GM23338 (cell line): ENCODE data around the gene IL15RA.

Source experiments
- CREB1 ChIP-seq: fragments of 250-450 bp; sonication (Bioruptor Pico); IDR thresholded peaks from 2 replicates; pipeline ENCODE4 v1.5.0; 2020; ENCODE audit warnings: low read depth, mild to moderate bottlenecking, moderate library complexity
- EZH2 ChIP-seq: fragments of 200-600 bp; sonication (generic); IDR thresholded peaks from one replicate; pipeline ENCODE4 v1.8.0; 2017; ENCODE audit warnings: antibody characterized with exemption, mild to moderate bottlenecking, low read depth; ENCODE audit not compliant: unreplicated experiment
- EZH2phosphoT487 ChIP-seq: fragments of 200-600 bp; sonication (generic); IDR thresholded peaks from one replicate; pipeline ENCODE4 v1.8.1; 2018; ENCODE audit warnings: antibody characterized with exemption; ENCODE audit not compliant: unreplicated experiment
- JUNB ChIP-seq: IDR thresholded peaks from one replicate; pipeline ENCODE4 v1.6.1; 2016; ENCODE audit warnings: antibody characterized with exemption; ENCODE audit not compliant: unreplicated experiment
- NANOG ChIP-seq: IDR thresholded peaks from 2 replicates; pipeline ENCODE4 v1.6.1; 2016; ENCODE audit warnings: antibody characterized with exemption, borderline replicate concordance
- POLR2AphosphoS5 ChIP-seq: IDR thresholded peaks from 2 replicates; pipeline ENCODE4 v1.6.1; 2016; ENCODE audit warnings: antibody characterized with exemption, low read depth
- REST ChIP-seq: IDR thresholded peaks from one replicate; pipeline ENCODE4 v1.6.1; 2018; ENCODE audit warnings: antibody characterized with exemption; ENCODE audit not compliant: unreplicated experiment
- ZNF114 ChIP-seq: fragments of 250-450 bp; sonication (Bioruptor Pico); IDR thresholded peaks from 2 replicates; pipeline ENCODE4 v1.5.0; 2020; ENCODE audit warnings: mild to moderate bottlenecking, moderate library complexity
- ZNF331 ChIP-seq: fragments of 250-450 bp; sonication (Bioruptor Pico); IDR thresholded peaks from 2 replicates; pipeline ENCODE4 v1.5.0; 2020; ENCODE audit warnings: low read depth, mild to moderate bottlenecking, moderate library complexity
- ZNF462 ChIP-seq: fragments of 250-450 bp; sonication (Bioruptor Pico); IDR thresholded peaks from 2 replicates; pipeline ENCODE4 v1.5.0; 2020; ENCODE audit warnings: mild to moderate bottlenecking, moderate library complexity
- TF ChIP-seq, protein P1 (sequence below), 2 experiments: fragments of 200-600 bp in 1 of 2; sonication (generic) in 1 of 2; conservative IDR thresholded peaks; 2 replicates each; pipeline versions ENCODE4 v1.5.1 to v1.6.1; 2016 to 2017; ENCODE audit warnings: antibody characterized with exemption in 2 of 2, low read depth in 2 of 2, mild to moderate bottlenecking in 2 of 2, moderate library complexity in 1 of 2
- TF ChIP-seq, protein P2 (sequence below): IDR thresholded peaks from 2 replicates; pipeline ENCODE4 v1.6.1; 2016; ENCODE audit warnings: antibody characterized with exemption

DNA sequence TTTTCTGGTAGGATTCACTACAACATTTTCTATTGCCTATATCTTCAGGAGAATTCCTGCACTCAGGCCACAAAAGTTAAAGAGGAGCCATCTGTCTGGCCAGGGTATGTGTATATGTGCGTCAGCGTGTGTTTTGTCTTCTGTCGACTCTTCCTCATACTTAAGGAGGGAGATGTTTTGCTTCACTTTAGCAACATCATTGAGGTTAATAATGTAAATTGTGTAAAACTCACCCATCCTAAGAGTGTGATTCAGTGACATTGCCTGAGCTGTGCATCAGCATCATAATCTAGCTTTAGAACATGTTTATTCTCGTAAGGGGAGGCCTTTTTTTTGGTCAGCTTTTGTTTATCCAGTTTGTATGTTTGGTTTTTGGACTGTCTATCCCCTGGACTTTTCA, 63.6 kb downstream of the IL15RA start:
- TF ChIP-seq, protein P1, sequence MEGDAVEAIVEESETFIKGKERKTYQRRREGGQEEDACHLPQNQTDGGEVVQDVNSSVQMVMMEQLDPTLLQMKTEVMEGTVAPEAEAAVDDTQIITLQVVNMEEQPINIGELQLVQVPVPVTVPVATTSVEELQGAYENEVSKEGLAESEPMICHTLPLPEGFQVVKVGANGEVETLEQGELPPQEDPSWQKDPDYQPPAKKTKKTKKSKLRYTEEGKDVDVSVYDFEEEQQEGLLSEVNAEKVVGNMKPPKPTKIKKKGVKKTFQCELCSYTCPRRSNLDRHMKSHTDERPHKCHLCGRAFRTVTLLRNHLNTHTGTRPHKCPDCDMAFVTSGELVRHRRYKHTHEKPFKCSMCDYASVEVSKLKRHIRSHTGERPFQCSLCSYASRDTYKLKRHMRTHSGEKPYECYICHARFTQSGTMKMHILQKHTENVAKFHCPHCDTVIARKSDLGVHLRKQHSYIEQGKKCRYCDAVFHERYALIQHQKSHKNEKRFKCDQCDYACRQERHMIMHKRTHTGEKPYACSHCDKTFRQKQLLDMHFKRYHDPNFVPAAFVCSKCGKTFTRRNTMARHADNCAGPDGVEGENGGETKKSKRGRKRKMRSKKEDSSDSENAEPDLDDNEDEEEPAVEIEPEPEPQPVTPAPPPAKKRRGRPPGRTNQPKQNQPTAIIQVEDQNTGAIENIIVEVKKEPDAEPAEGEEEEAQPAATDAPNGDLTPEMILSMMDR (conservative IDR thresholded peaks at IDR 0.05; ENCODE audit: low read depth in 2 of 2) = no peak
- TF ChIP-seq ZNF462 (CRISPR knock-in tag) = no peak
- no peak for TF ChIP-seq POLR2AphosphoS5
- no peak for TF ChIP-seq REST
- no peak for TF ChIP-seq EZH2
- no peak for TF ChIP-seq CREB1 (CRISPR knock-in tag)
- TF ChIP-seq, protein P2, sequence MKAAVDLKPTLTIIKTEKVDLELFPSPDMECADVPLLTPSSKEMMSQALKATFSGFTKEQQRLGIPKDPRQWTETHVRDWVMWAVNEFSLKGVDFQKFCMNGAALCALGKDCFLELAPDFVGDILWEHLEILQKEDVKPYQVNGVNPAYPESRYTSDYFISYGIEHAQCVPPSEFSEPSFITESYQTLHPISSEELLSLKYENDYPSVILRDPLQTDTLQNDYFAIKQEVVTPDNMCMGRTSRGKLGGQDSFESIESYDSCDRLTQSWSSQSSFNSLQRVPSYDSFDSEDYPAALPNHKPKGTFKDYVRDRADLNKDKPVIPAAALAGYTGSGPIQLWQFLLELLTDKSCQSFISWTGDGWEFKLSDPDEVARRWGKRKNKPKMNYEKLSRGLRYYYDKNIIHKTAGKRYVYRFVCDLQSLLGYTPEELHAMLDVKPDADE = no peak
- no peak for TF ChIP-seq EZH2phosphoT487
- TF ChIP-seq ZNF331 (CRISPR knock-in tag) = no peak
- no peak for TF ChIP-seq JUNB
- TF ChIP-seq NANOG = no peak
- TF ChIP-seq ZNF114 (CRISPR knock-in tag) = no peak
